ENCODE results near the gene ZBTB38. TPM values are rescaled to one million over a fixed set of nuclear protein-coding genes. Genes with fewer than 3 reads are reported as not detected.
A peak's percentile ranks its signal among the peaks of the same experiment; 100 is the strongest.

ZBTB38 gene
- total and polyA plus RNA-seq, 2 of the 13 experiments (the other 11 are each of a cell fraction or from before 2014, with no cell fraction given) = 26.8 to 51.7 TPM

DNA sequence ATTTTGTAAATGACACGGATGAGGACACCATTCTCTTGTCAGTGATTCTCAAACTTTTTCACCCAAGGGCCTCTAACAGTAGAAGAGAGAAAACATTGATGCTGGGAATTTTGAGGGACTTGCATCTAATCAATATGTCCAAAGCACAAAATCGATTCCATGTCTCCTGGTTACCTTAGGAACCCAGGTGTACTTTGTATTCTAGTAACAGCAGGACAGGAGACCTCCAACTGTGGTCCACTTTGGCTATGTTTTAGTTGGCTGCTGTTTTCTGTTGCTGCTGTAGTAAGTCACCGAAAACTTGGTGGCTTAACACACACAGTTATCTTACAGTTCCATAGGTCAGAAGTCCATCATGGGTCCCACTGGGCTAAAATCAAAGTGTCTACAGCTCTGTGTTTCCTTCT, 24.4 kb upstream of the ZBTB38 start (continued):
- TF ChIP-seq XBP1 (CRISPR knock-in tag; IDR thresholded peaks at IDR 0.05) (no peak), ZNF83 (CRISPR knock-in tag; IDR thresholded peaks at IDR 0.05; ENCODE audit: borderline replicate concordance) (no peak), ARNT2 (CRISPR knock-in tag; IDR thresholded peaks at IDR 0.05; ENCODE audit: low read depth) (no peak), TOE1 (CRISPR knock-in tag; IDR thresholded peaks at IDR 0.05) (no peak), MXD1 (CRISPR knock-in tag; IDR thresholded peaks at IDR 0.05) (no peak), ZBTB14 (CRISPR knock-in tag; IDR thresholded peaks at IDR 0.05) (no peak), ZNF513 (CRISPR knock-in tag; conservative IDR thresholded peaks at IDR 0.05) (no peak), THAP11 (CRISPR knock-in tag; IDR thresholded peaks at IDR 0.05) (peak; percentile 21; the same call in 1 of the 2 replicates), ZNF260 (CRISPR knock-in tag; IDR thresholded peaks at IDR 0.05; ENCODE audit: borderline replicate concordance, low read depth) (no peak), ZSCAN22 (CRISPR knock-in tag; IDR thresholded peaks at IDR 0.05) (no peak), ZNF549 (CRISPR knock-in tag; IDR thresholded peaks at IDR 0.05) (peak; percentile 79; the same call in 1 of the 2 replicates), ZNF879 (CRISPR knock-in tag; IDR thresholded peaks at IDR 0.05) (no peak), KDM4B (CRISPR knock-in tag; IDR thresholded peaks at IDR 0.05) (no peak), PHF21A (CRISPR knock-in tag; IDR thresholded peaks at IDR 0.05) (peak; percentile 48; the same call in 1 of the 2 replicates), ONECUT2 (CRISPR knock-in tag; IDR thresholded peaks at IDR 0.05) (peak; percentile 96), ZNF10 (CRISPR knock-in tag; IDR thresholded peaks at IDR 0.05; ENCODE audit: borderline replicate concordance, low read depth) (no peak), ZNF484 (CRISPR knock-in tag; IDR thresholded peaks at IDR 0.05; ENCODE audit: borderline replicate concordance, low read depth) (no peak), RBM22 (optimal IDR thresholded peaks at IDR 0.05; ENCODE audit: low read length) (no peak), PRMT3 (CRISPR knock-in tag; IDR thresholded peaks at IDR 0.05; ENCODE audit: borderline replicate concordance, low read depth) (no peak), MAZ (IDR thresholded peaks at IDR 0.05; ENCODE audit: borderline replicate concordance, low read depth, low read length) (no peak), MAZ (CRISPR knock-in tag; IDR thresholded peaks at IDR 0.05; ENCODE audit: low read depth) (no peak), ZBTB7A (CRISPR knock-in tag; IDR thresholded peaks at IDR 0.05) (no peak)
- TF ChIP-seq, protein P1, sequence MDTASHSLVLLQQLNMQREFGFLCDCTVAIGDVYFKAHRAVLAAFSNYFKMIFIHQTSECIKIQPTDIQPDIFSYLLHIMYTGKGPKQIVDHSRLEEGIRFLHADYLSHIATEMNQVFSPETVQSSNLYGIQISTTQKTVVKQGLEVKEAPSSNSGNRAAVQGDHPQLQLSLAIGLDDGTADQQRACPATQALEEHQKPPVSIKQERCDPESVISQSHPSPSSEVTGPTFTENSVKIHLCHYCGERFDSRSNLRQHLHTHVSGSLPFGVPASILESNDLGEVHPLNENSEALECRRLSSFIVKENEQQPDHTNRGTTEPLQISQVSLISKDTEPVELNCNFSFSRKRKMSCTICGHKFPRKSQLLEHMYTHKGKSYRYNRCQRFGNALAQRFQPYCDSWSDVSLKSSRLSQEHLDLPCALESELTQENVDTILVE (CRISPR knock-in tag; IDR thresholded peaks at IDR 0.05) = no peak

Data from HepG2 (cell line).